Measurements from ENCODE around the gene SWT1.

DNA sequence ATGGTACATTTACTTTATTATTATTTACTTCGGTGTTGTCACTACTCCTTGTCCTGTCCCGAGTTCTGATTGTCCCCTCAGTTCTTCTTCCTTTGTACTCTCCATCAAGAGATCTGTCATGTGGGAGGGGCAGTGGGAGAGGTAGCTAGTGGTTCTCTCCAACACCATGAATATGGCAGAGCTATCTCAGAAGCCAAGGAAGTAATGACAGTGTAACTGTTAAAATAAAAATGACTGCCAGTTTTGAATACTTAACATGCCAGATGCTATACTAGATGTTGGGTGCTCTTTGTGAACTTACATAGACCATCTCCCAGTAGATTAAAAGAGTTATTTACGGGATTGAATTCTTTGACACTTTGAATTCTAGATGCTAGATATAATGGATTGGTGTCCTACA lies 131.5 kb downstream of the SWT1 start:
- no peak for TF ChIP-seq GATA2 (IDR thresholded peaks at IDR 0.05; ENCODE audit: low read depth, low read length)
- TF ChIP-seq GATA3 (IDR thresholded peaks at IDR 0.05; ENCODE audit: low read depth, low read length) = no peak
